IMR-90 (cell line): ENCODE results near the gene PRKCE. TPM values are rescaled to one million over a fixed set of nuclear protein-coding genes. Genes with fewer than 3 reads are reported as not detected.

Source experiments
- ATAC-seq: fragments of 200-7000 bp; cut with Tn5 transposase; 2 replicates; pipeline ENCODE4 v1.9.1; 2020; ENCODE audit warnings: low read depth, mild to moderate bottlenecking, moderate library complexity
- BruUV-seq: library from RNA; stranded (reverse); fragments of 400-500 nt; replicated peaks from 2 replicates; lab custom pipeline; 2021; lab: Mats Ljungman, UMichigan
- CTCF ChIA-PET: fragments of 300-600 bp; formaldehyde crosslinking; extraction: SDS; loops from one replicate; lab custom pipeline; 2021; ENCODE audit warnings: antibody characterized with exemption; lab: Yijun Ruan, JAX
- POLR2A ChIA-PET: fragments of 300-600 bp; sonication (Branson Sonifier 250); formaldehyde crosslinking; loops from one replicate; lab custom pipeline; 2022; ENCODE audit warnings: antibody characterized with exemption; ENCODE audit not compliant: unreplicated experiment; lab: Charles Lee
- DNase-seq: peaks from one replicate; pipeline ENCODE4 v3.0.0; 2013
- H2AFZ ChIP-seq: replicated peaks from 2 replicates; pipeline ENCODE3; 2013; ENCODE audit warnings: low read length, mild to moderate bottlenecking; ENCODE audit not compliant: poor library complexity
- H2AK5ac ChIP-seq: 2 replicates; pipeline ENCODE4 v1.6.1; 2013; ENCODE audit warnings: low read depth, low read length, inconsistent platforms
- H2AK9ac ChIP-seq: replicated peaks from 2 replicates; pipeline ENCODE3; 2013; ENCODE audit warnings: mild to moderate bottlenecking, low read depth, low read length, moderate library complexity; ENCODE audit not compliant: poor library complexity
- H2BK120ac ChIP-seq: 2 replicates; pipeline ENCODE4 v1.6.1; 2013; ENCODE audit warnings: low read depth, low read length, inconsistent platforms
- H2BK15ac ChIP-seq: 3 replicates; pipeline ENCODE4 v1.6.1; 2013; ENCODE audit warnings: low read depth, low read length, inconsistent platforms
- H2BK20ac ChIP-seq: 2 replicates; pipeline ENCODE4 v1.6.1; 2013; ENCODE audit warnings: low read depth, mild to moderate bottlenecking, inconsistent platforms, low read length, moderate library complexity
- H2BK5ac ChIP-seq: 2 replicates; pipeline ENCODE4 v1.6.1; 2013; ENCODE audit warnings: mild to moderate bottlenecking, low read depth, low read length, inconsistent platforms; ENCODE audit not compliant: poor library complexity, severe bottlenecking
- H3K14ac ChIP-seq: replicated peaks from 2 replicates; pipeline ENCODE4 v1.6.1; 2013; ENCODE audit warnings: low read depth, low read length, inconsistent platforms
- H3K18ac ChIP-seq: 2 replicates; pipeline ENCODE4 v1.6.1; 2013; ENCODE audit warnings: low read depth, low read length, control low read depth
- H3K23ac ChIP-seq: 2 replicates; pipeline ENCODE4 v1.6.1; 2013; ENCODE audit warnings: low read depth, low read length, inconsistent platforms
- H3K27ac ChIP-seq: 2 replicates; pipeline ENCODE4 v1.5.1; 2013; ENCODE audit warnings: mild to moderate bottlenecking, control low read depth, low read length; ENCODE audit not compliant: insufficient read depth
- H3K27me3 ChIP-seq: 2 replicates; pipeline ENCODE4 v1.6.1; 2013; ENCODE audit warnings: low read length; ENCODE audit not compliant: control insufficient read depth, insufficient read depth
- H3K36me3 ChIP-seq: 2 replicates; pipeline ENCODE4 v1.6.1; 2013; ENCODE audit warnings: low read length, mixed read lengths; ENCODE audit not compliant: control insufficient read depth, insufficient read depth
- H3K4ac ChIP-seq: 2 replicates; pipeline ENCODE4 v1.6.1; 2013; ENCODE audit warnings: low read depth, low read length, inconsistent platforms
- H3K4me1 ChIP-seq: 2 replicates; pipeline ENCODE4 v1.6.1; 2013; ENCODE audit warnings: low read length, mixed read lengths; ENCODE audit not compliant: control insufficient read depth, insufficient read depth
- H3K4me2 ChIP-seq: 2 replicates; pipeline ENCODE4 v1.6.1; 2013; ENCODE audit warnings: low read depth, mild to moderate bottlenecking, control low read depth, low read length, moderate library complexity
- H3K4me3 ChIP-seq: 2 replicates; pipeline ENCODE4 v1.5.1; 2013; ENCODE audit warnings: low read depth, mild to moderate bottlenecking, control low read depth, low read length, moderate library complexity; ENCODE audit not compliant: insufficient read depth
- H3K56ac ChIP-seq: 2 replicates; pipeline ENCODE4 v1.6.1; 2013; ENCODE audit warnings: low read length, inconsistent platforms; ENCODE audit not compliant: insufficient read depth; ENCODE audit errors: extremely low read depth
- H3K79me1 ChIP-seq, 2 experiments: 2 replicates each; pipeline ENCODE4 v1.6.1; 2013; ENCODE audit warnings: low read length in 2 of 2, inconsistent platforms in 1 of 2, low read depth in 1 of 2
- H3K9ac ChIP-seq: 2 replicates; pipeline ENCODE4 v1.6.1; 2013; ENCODE audit warnings: low read depth, low read length, control low read depth
- H3K9me1 ChIP-seq: 2 replicates; pipeline ENCODE4 v1.6.1; 2013; ENCODE audit warnings: low read length, inconsistent platforms; ENCODE audit not compliant: insufficient read depth
- H3K9me3 ChIP-seq: 2 replicates; pipeline ENCODE4 v1.6.1; 2013; ENCODE audit warnings: low read length; ENCODE audit not compliant: control insufficient read depth, insufficient read depth
- H4K20me1 ChIP-seq: 2 replicates; pipeline ENCODE4 v1.6.1; 2013; ENCODE audit warnings: low read length, inconsistent platforms; ENCODE audit not compliant: insufficient read depth
- H4K5ac ChIP-seq: 2 replicates; pipeline ENCODE4 v1.6.1; 2013; ENCODE audit warnings: mild to moderate bottlenecking, low read depth, low read length, control low read depth
- H4K8ac ChIP-seq, 2 experiments: 2 replicates each; pipeline ENCODE4 v1.6.1; 2013; ENCODE audit warnings: low read depth in 2 of 2, low read length in 2 of 2, control low read depth in 1 of 2, inconsistent platforms in 1 of 2
- H4K91ac ChIP-seq: 2 replicates; pipeline ENCODE4 v1.6.1; 2013; ENCODE audit warnings: low read depth, low read length, inconsistent platforms; ENCODE audit not compliant: insufficient read depth
- BHLHE40 ChIP-seq: fragments of 150-350 bp; IDR thresholded peaks from 2 replicates; pipeline ENCODE4 v1.6.1; 2016; ENCODE audit warnings: mild to moderate bottlenecking, low read depth, low read length
- CEBPB ChIP-seq: IDR thresholded peaks from 2 replicates; pipeline ENCODE4 v1.6.1; 2012; ENCODE audit warnings: low read depth, low read length, improper control_type of control experiment
- CHD1 ChIP-seq: IDR thresholded peaks from 2 replicates; pipeline ENCODE4 v1.6.1; 2012; ENCODE audit warnings: low read depth, low read length, improper control_type of control experiment
- FOS ChIP-seq: fragments of 150-350 bp; IDR thresholded peaks from 2 replicates; pipeline ENCODE4 v1.6.1; 2016; ENCODE audit warnings: low read depth, low read length
- MAFK ChIP-seq: IDR thresholded peaks from 2 replicates; pipeline ENCODE4 v1.6.1; 2012; ENCODE audit warnings: low read depth, low read length, improper control_type of control experiment
- MAZ ChIP-seq: IDR thresholded peaks from 2 replicates; pipeline ENCODE4 v1.6.1; 2012; ENCODE audit warnings: low read depth, mild to moderate bottlenecking, low read length, improper control_type of control experiment, moderate library complexity, borderline replicate concordance
- MXI1 ChIP-seq: IDR thresholded peaks from 2 replicates; pipeline ENCODE4 v1.6.1; 2012; ENCODE audit warnings: low read depth, mild to moderate bottlenecking, low read length, moderate library complexity, borderline replicate concordance
- NFE2L2 ChIP-seq: fragments of 150-350 bp; IDR thresholded peaks from 2 replicates; pipeline ENCODE4 v1.6.1; 2016; ENCODE audit warnings: low read depth, mild to moderate bottlenecking, low read length
- POLR2A ChIP-seq: IDR thresholded peaks from 2 replicates; pipeline ENCODE4 v1.6.1; 2012; ENCODE audit warnings: mild to moderate bottlenecking, low read depth, low read length
- RAD21 ChIP-seq: IDR thresholded peaks from 2 replicates; pipeline ENCODE4 v1.6.1; 2012; ENCODE audit warnings: low read length, improper control_type of control experiment
- RCOR1 ChIP-seq: IDR thresholded peaks from 2 replicates; pipeline ENCODE4 v1.6.1; 2012; ENCODE audit warnings: mild to moderate bottlenecking, low read length, improper control_type of control experiment; ENCODE audit not compliant: insufficient replicate concordance
- RFX5 ChIP-seq: IDR thresholded peaks from 2 replicates; pipeline ENCODE4 v1.8.0; 2012; ENCODE audit warnings: low read depth, mild to moderate bottlenecking, low read length, moderate library complexity
- SMC3 ChIP-seq: fragments of 150-350 bp; IDR thresholded peaks from 2 replicates; pipeline ENCODE4 v1.6.1; 2016; ENCODE audit warnings: low read depth, mild to moderate bottlenecking, antibody characterized with exemption, low read length, moderate library complexity
- WGBS, 2 experiments: methylation state at CpG; one replicate each; pipeline versions ENCODE4 v1.1.5 to v1.1.7; 2013; ENCODE audit warnings: missing lambda C conversion rate in 2 of 2; ENCODE audit not compliant: insufficient read length in 1 of 2; ENCODE audit errors: extremely low coverage in 2 of 2; 5-methylcytosine and 5-hydroxymethylcytosine counted together
- dilution Hi-C: fragments of 300-500 bp; cut with HindIII; formaldehyde crosslinking; loops from one replicate; pipeline ENCODE4 v1.14.3; 2018; ENCODE audit warnings: low sequenced_read_pairs; ENCODE audit not compliant: unreplicated experiment
- in situ Hi-C: fragments of 300-500 bp; cut with MboI; formaldehyde crosslinking; loops from 3 replicates; pipeline ENCODE4 v1.14.3; 2019; ENCODE audit warnings: low sequenced_read_pairs, inconsistent platforms, mixed read lengths
- intact Hi-C: fragments of 100-400 bp; cut with micrococcal nuclease; formaldehyde crosslinking; loops from 2 replicates; pipeline ENCODE4 v1.10.0; 2022
- polyA plus RNA-seq, 3 experiments: library from polyadenylated mRNA; depleted of rRNA; stranded (reverse); fragments of >200 nt; gene quantifications; 2 replicates each; pipeline ENCODE4 v1.2.3, GENCODE V29; 2012; ENCODE audit warnings: low replicate concordance in 1 of 3
- total RNA-seq: library from RNA; depleted of rRNA; stranded (reverse); fragments of >200 nt; gene quantifications from 2 replicates; pipeline ENCODE4 v1.2.3, GENCODE V29; 2012
- TF ChIP-seq, protein P1 (sequence below): fragments of 150-350 bp; IDR thresholded peaks from 2 replicates; pipeline ENCODE4 v1.6.1; 2017; ENCODE audit warnings: mild to moderate bottlenecking, antibody characterized with exemption, low read length, low read depth
- TF ChIP-seq, protein P2 (sequence below): fragments of 150-350 bp; IDR thresholded peaks from 2 replicates; pipeline ENCODE4 v1.6.1; 2016; ENCODE audit warnings: low read depth, mild to moderate bottlenecking, low read length, moderate library complexity, borderline replicate concordance
- TF ChIP-seq, protein P3 (sequence below): conservative IDR thresholded peaks from 2 replicates; pipeline ENCODE4 v1.5.1; 2012; ENCODE audit warnings: mild to moderate bottlenecking, low read depth, low read length, improper control_type of control experiment

Gene PRKCE
- total and polyA plus RNA-seq, 2 of the 4 experiments (the other 2 are of a cell fraction) = 8.1 to 32.4 TPM

DNA sequence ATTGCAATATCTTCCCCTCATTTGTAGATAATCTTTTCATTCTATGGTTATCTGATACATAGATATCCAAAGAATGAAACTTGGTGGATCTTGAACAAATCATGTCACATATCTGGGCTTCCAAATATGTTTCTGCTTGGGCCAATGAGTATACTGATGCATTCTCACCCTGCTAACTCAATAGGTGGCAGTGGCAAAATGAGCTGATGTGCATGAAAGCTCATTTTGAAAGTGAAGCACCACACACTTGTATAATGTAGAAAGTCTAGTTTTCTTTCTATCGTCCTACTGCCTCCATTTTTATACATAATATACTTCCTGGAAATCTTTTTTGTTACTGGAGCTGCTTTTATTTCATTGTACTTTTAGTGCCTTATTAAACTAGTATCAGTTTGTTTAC is 208.2 kb downstream of the PRKCE start:
- H2AK9ac ChIP-seq = no peak overlapping the region
- H3K9me3 ChIP-seq = no peaks in the 10 kb centered on the region
- peaks cover 3% of the 10 kb centered on the region; the same call in 1 of the 2 replicates for H3K4me1 ChIP-seq
- H3K4me2 ChIP-seq = no peak overlapping the region
- H3K14ac ChIP-seq = no peak overlapping the region
- no peaks in the 10 kb centered on the region for H4K20me1 ChIP-seq
- no peak overlapping the region for H2BK5ac ChIP-seq
- POLR2A ChIA-PET = no interaction called here
- H2AFZ ChIP-seq = no peak overlapping the region
- WGBS, 2 experiments = no CpG with 5 or more reads among the region's 1 CpG
- no peak for DNase-seq
- H3K9ac ChIP-seq = no peak overlapping the region
- H2AK5ac ChIP-seq = no peak overlapping the region
- peaks cover 0 to 3% of the 10 kb centered on the region in 2 experiments; a peak in 2 of 4 replicates for H3K79me1 ChIP-seq
- dilution Hi-C loops = no loop called here
- no peak overlapping the region for H2BK15ac ChIP-seq
- no peak overlapping the region for H4K5ac ChIP-seq
- intact Hi-C loops = loop anchor here (5.0 kb wide), 1 partner anchor 78 kb away; no protein-coding TSS in a partner anchor
- TF ChIP-seq MAZ (no peak), POLR2A (no peak), BHLHE40 (no peak), RCOR1 (no peak), FOS (no peak), MXI1 (no peak), MAFK (no peak), CEBPB (no peak), RAD21 (no peak), NFE2L2 (no peak), SMC3 (no peak), RFX5 (no peak), CHD1 (no peak)
- TF ChIP-seq, protein P1, sequence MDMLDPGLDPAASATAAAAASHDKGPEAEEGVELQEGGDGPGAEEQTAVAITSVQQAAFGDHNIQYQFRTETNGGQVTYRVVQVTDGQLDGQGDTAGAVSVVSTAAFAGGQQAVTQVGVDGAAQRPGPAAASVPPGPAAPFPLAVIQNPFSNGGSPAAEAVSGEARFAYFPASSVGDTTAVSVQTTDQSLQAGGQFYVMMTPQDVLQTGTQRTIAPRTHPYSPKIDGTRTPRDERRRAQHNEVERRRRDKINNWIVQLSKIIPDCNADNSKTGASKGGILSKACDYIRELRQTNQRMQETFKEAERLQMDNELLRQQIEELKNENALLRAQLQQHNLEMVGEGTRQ = no peak
- TF ChIP-seq, protein P2, sequence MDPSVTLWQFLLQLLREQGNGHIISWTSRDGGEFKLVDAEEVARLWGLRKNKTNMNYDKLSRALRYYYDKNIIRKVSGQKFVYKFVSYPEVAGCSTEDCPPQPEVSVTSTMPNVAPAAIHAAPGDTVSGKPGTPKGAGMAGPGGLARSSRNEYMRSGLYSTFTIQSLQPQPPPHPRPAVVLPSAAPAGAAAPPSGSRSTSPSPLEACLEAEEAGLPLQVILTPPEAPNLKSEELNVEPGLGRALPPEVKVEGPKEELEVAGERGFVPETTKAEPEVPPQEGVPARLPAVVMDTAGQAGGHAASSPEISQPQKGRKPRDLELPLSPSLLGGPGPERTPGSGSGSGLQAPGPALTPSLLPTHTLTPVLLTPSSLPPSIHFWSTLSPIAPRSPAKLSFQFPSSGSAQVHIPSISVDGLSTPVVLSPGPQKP = no peak
- TF ChIP-seq, protein P3, sequence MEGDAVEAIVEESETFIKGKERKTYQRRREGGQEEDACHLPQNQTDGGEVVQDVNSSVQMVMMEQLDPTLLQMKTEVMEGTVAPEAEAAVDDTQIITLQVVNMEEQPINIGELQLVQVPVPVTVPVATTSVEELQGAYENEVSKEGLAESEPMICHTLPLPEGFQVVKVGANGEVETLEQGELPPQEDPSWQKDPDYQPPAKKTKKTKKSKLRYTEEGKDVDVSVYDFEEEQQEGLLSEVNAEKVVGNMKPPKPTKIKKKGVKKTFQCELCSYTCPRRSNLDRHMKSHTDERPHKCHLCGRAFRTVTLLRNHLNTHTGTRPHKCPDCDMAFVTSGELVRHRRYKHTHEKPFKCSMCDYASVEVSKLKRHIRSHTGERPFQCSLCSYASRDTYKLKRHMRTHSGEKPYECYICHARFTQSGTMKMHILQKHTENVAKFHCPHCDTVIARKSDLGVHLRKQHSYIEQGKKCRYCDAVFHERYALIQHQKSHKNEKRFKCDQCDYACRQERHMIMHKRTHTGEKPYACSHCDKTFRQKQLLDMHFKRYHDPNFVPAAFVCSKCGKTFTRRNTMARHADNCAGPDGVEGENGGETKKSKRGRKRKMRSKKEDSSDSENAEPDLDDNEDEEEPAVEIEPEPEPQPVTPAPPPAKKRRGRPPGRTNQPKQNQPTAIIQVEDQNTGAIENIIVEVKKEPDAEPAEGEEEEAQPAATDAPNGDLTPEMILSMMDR = no peak
- H3K4ac ChIP-seq = no peak overlapping the region
- H3K36me3 ChIP-seq = no peaks in the 10 kb centered on the region
- H3K27ac ChIP-seq = no peak overlapping the region
- no peak overlapping the region for H4K91ac ChIP-seq
- no peak overlapping the region for H4K8ac ChIP-seq
- CTCF ChIA-PET = no interaction called here
- no peak overlapping the region for H3K18ac ChIP-seq
- H2BK20ac ChIP-seq = no peak overlapping the region
- no peak overlapping the region for H3K23ac ChIP-seq
- no peak overlapping the region for H3K56ac ChIP-seq
- in situ Hi-C loops = no loop called here
- H3K4me3 ChIP-seq = no peak overlapping the region
- H3K27me3 ChIP-seq = no peaks in the 10 kb centered on the region
- ATAC-seq = no peak
- no peak overlapping the region for H2BK120ac ChIP-seq
- BruUV-seq = no TSS peak
- 0 out of 2 replicates have a peak, but pooled peaks cover 3% of the 10 kb centered on the region for H3K9me1 ChIP-seq
